Fibroblast of lung (primary cell): ENCODE measurements around the gene SERPINB13.

Experiments used
- EZH2 ChIP-seq: IDR thresholded peaks from 2 replicates; pipeline ENCODE4 v1.5.1; 2012; ENCODE audit warnings: low read length, control low read depth, mild to moderate bottlenecking; ENCODE audit errors: missing control alignments
- TF ChIP-seq, protein P1 (sequence below), 2 donors: IDR thresholded peaks in 1 of 2; conservative IDR thresholded peaks in 1 of 2; 1 replicate in 1 of 2; 2 replicates in 1 of 2; pipeline ENCODE4 v1.5.1; 2011 to 2012; ENCODE audit warnings: low read length in 2 of 2, control low read depth in 1 of 2, inconsistent platforms in 1 of 2, low read depth in 1 of 2, mild to moderate bottlenecking in 1 of 2

DNA sequence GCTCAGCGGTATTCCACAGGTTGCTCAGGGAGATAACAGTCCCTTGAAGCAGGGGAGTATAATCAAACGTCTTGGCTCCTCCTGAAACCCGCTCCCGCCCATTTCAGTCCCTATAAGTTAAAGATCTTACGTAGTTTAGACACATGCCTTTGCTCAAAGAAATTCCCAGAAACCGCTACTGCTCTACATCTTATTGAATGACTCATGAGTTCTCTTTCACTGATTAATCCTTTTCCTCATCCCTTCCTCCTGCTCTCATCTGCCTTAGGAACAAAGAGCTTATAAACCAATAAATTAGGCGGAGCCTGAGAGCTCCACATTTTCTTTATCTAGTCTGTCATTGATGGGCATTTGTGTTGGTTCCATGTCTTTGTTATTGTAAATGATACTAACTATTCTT is 61.1 kb downstream of the SERPINB13 start:
- TF ChIP-seq, protein P1, sequence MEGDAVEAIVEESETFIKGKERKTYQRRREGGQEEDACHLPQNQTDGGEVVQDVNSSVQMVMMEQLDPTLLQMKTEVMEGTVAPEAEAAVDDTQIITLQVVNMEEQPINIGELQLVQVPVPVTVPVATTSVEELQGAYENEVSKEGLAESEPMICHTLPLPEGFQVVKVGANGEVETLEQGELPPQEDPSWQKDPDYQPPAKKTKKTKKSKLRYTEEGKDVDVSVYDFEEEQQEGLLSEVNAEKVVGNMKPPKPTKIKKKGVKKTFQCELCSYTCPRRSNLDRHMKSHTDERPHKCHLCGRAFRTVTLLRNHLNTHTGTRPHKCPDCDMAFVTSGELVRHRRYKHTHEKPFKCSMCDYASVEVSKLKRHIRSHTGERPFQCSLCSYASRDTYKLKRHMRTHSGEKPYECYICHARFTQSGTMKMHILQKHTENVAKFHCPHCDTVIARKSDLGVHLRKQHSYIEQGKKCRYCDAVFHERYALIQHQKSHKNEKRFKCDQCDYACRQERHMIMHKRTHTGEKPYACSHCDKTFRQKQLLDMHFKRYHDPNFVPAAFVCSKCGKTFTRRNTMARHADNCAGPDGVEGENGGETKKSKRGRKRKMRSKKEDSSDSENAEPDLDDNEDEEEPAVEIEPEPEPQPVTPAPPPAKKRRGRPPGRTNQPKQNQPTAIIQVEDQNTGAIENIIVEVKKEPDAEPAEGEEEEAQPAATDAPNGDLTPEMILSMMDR (conservative IDR thresholded peaks at IDR 0.05 in 1 of 2, IDR thresholded peaks at IDR 0.05 in 1 of 2; ENCODE audit: low read depth in 1 of 2, low read length in 2 of 2), result no peak
- TF ChIP-seq EZH2, result no peak
